ENCODE data around the gene KDM2A.

Gene KDM2A

GRCh38 chr11:67271205-67271540 lies 152.1 kb downstream of the KDM2A start:
- TF ChIP-seq MYC (IDR thresholded peaks at IDR 0.05; ENCODE audit: low read depth, low read length) = no peak
- TF ChIP-seq CTCF (IDR thresholded peaks at IDR 0.05; ENCODE audit: low read depth, low read length) = no peak
- TF ChIP-seq POLR2A (IDR thresholded peaks at IDR 0.05; ENCODE audit: extremely low read depth, insufficient read length) = no peak
- no peak for TF ChIP-seq MAX (IDR thresholded peaks at IDR 0.05; ENCODE audit: low read depth, low read length)
- no peak for DNase-seq (ENCODE audit: low read depth)

GRCh38 chr11:67271541-67272284 lies 152.7 kb downstream of the KDM2A start:
- peak; percentile 52; the same call in 1 of the 2 replicates for TF ChIP-seq MAX (IDR thresholded peaks at IDR 0.05; ENCODE audit: low read depth, low read length)
- peak; percentile 52 for TF ChIP-seq MYC (IDR thresholded peaks at IDR 0.05; ENCODE audit: low read depth, low read length)
- peak; percentile 7 for TF ChIP-seq POLR2A (IDR thresholded peaks at IDR 0.05; ENCODE audit: extremely low read depth, insufficient read length)
- TF ChIP-seq CTCF (IDR thresholded peaks at IDR 0.05; ENCODE audit: low read depth, low read length) = no peak
- DNase-seq (ENCODE audit: low read depth) = peak; percentile 99
- peak overlapping the region; percentile 89 for H3K4me3 ChIP-seq (ENCODE audit: low read depth, low read length)

More at GRCh38 chr11:67271205-67271540, 152.1 kb downstream of the KDM2A start:
- H3K4me3 ChIP-seq (ENCODE audit: low read depth, low read length) = peak overlapping the region; percentile 89

- peak; percentile 29 for TF ChIP-seq POLR2A (IDR thresholded peaks at IDR 0.05; ENCODE audit: extremely low read depth, insufficient read length)
- no peak for TF ChIP-seq CTCF (IDR thresholded peaks at IDR 0.05; ENCODE audit: low read depth, low read length)
- TF ChIP-seq MYC (IDR thresholded peaks at IDR 0.05; ENCODE audit: low read depth, low read length) = no peak
- peak; percentile 81 for TF ChIP-seq MAX (IDR thresholded peaks at IDR 0.05; ENCODE audit: low read depth, low read length)
- peak overlapping the region; percentile 89 for H3K4me3 ChIP-seq (ENCODE audit: low read depth, low read length)
- DNase-seq (ENCODE audit: low read depth) = peak; percentile 65
Observed at GRCh38 chr11:67272327-67273259, 153.5 kb downstream of the KDM2A start.

- TF ChIP-seq POLR2A (IDR thresholded peaks at IDR 0.05; ENCODE audit: extremely low read depth, insufficient read length) = no peak
- no peak for TF ChIP-seq CTCF (IDR thresholded peaks at IDR 0.05; ENCODE audit: low read depth, low read length)
- DNase-seq (ENCODE audit: low read depth) = peak; percentile 81
- H3K4me3 ChIP-seq (ENCODE audit: low read depth, low read length) = peak overlapping the region; percentile 89
Observed at GRCh38 chr11:67273260-67273990, 154.4 kb downstream of the KDM2A start.

GRCh38 chr11:67274768-67275605 lies 155.9 kb downstream of the KDM2A start:
- TF ChIP-seq POLR2A (IDR thresholded peaks at IDR 0.05; ENCODE audit: extremely low read depth, insufficient read length) = no peak
- no peak for TF ChIP-seq CTCF (IDR thresholded peaks at IDR 0.05; ENCODE audit: low read depth, low read length)
- no peak for TF ChIP-seq MYC (IDR thresholded peaks at IDR 0.05; ENCODE audit: low read depth, low read length)
- TF ChIP-seq MAX (IDR thresholded peaks at IDR 0.05; ENCODE audit: low read depth, low read length) = no peak
- DNase-seq (ENCODE audit: low read depth) = no peak
- H3K4me3 ChIP-seq (ENCODE audit: low read depth, low read length) = no peak overlapping the region

Data from NB4 (cell line).